Testis (tissue), 3 donors: ENCODE results near the gene SLC5A3. TPM values are rescaled to one million over a fixed set of nuclear protein-coding genes. Genes with fewer than 3 reads are reported as not detected.
A peak's percentile ranks its signal among the peaks of the same experiment; 100 is the strongest.

Experiments used
- DNase-seq: peaks from one replicate; pipeline ENCODE4 v3.0.0-alpha.2; 2019
- H3K27ac ChIP-seq, 2 donors: fragments of 200-600 bp; sonication (generic); one replicate each; pipeline ENCODE4 v1.5.1; 2019
- H3K27me3 ChIP-seq: fragments of 200-600 bp; sonication (generic); one replicate; pipeline ENCODE4 v1.5.1; 2019
- H3K36me3 ChIP-seq: fragments of 200-600 bp; sonication (generic); one replicate; pipeline ENCODE4 v1.5.1; 2017; ENCODE audit warnings: low read depth; ENCODE audit errors: missing control alignments
- H3K4me1 ChIP-seq: fragments of 200-600 bp; sonication (generic); one replicate; pipeline ENCODE4 v1.5.1; 2019
- H3K4me3 ChIP-seq, 2 donors: fragments of 200-600 bp; sonication (generic); one replicate each; pipeline ENCODE4 v1.5.1; 2017 to 2019
- H3K9me3 ChIP-seq: fragments of 200-600 bp; sonication (generic); one replicate; pipeline ENCODE4 v1.5.1; 2017
- POLR2A ChIP-seq: fragments of 450-650 bp; IDR thresholded peaks from one replicate; pipeline ENCODE4 v1.6.1; 2017; ENCODE audit warnings: antibody characterized with exemption, mild to moderate bottlenecking, moderate library complexity
- WGBS, 2 donors: methylation state at CpG; one replicate each; pipeline ENCODE4 v1.1.5; 2018; 5-methylcytosine and 5-hydroxymethylcytosine counted together
- intact Hi-C: fragments of 100-400 bp; cut with DNase I; formaldehyde crosslinking; loops from one replicate; pipeline ENCODE4 v1.15.1; 2023; ENCODE audit warnings: low total_unique reads
- polyA plus RNA-seq: library from polyadenylated mRNA; stranded (reverse); fragments of 350-450 nt; fragmentation: Illumina TruSeq; extraction: RNeasy Lipid Tissue Mini Kit (QIAGEN cat#74804); gene quantifications from one replicate; pipeline ENCODE4 v1.2.3, GENCODE V29; 2014; ENCODE audit warnings: low read depth, low replicate concordance; ENCODE audit not compliant: insufficient read depth
- total RNA-seq, 2 donors: library from RNA; depleted of rRNA; stranded (reverse); fragments of >200 nt; gene quantifications; one replicate each; pipeline ENCODE4 v1.2.3, GENCODE V29; 2016
- TF ChIP-seq, protein P1 (sequence below), 3 experiments: fragments of 450-650 bp in 2 of 3; fragments of 200-600 bp in 1 of 3; sonication (generic) in 1 of 3; IDR thresholded peaks; one replicate each; pipeline ENCODE4 v1.5.1; 2016 to 2019; ENCODE audit warnings: antibody characterized with exemption in 3 of 3, mild to moderate bottlenecking in 2 of 3, moderate library complexity in 1 of 3

The SLC5A3 gene
- total and polyA plus RNA-seq, 3 donors from 2014 or later, result 16.3 to 61.9 (median 59.5) TPM

- DNase-seq, result no peak
- WGBS, 2 donors, result 78 to 92% methylated on average over 5 of the region's 5 CpGs
- no peaks in the 10 kb centered on the region for H3K27me3 ChIP-seq
- intact Hi-C loops, result no loop called here
- H3K36me3 ChIP-seq, result no peaks in the 10 kb centered on the region
- no peaks in the 10 kb centered on the region for H3K4me1 ChIP-seq
- no peak overlapping the region for H3K27ac ChIP-seq
- TF ChIP-seq POLR2A, result no peak
- TF ChIP-seq, protein P1, sequence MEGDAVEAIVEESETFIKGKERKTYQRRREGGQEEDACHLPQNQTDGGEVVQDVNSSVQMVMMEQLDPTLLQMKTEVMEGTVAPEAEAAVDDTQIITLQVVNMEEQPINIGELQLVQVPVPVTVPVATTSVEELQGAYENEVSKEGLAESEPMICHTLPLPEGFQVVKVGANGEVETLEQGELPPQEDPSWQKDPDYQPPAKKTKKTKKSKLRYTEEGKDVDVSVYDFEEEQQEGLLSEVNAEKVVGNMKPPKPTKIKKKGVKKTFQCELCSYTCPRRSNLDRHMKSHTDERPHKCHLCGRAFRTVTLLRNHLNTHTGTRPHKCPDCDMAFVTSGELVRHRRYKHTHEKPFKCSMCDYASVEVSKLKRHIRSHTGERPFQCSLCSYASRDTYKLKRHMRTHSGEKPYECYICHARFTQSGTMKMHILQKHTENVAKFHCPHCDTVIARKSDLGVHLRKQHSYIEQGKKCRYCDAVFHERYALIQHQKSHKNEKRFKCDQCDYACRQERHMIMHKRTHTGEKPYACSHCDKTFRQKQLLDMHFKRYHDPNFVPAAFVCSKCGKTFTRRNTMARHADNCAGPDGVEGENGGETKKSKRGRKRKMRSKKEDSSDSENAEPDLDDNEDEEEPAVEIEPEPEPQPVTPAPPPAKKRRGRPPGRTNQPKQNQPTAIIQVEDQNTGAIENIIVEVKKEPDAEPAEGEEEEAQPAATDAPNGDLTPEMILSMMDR (IDR thresholded peaks at IDR 0.05), result no peak
- H3K9me3 ChIP-seq, result no peaks in the 10 kb centered on the region
- H3K4me3 ChIP-seq, result no peak overlapping the region
Observed at GRCh38 chr21:34086887-34087306, 13.5 kb downstream of the SLC5A3 start.

DNA sequence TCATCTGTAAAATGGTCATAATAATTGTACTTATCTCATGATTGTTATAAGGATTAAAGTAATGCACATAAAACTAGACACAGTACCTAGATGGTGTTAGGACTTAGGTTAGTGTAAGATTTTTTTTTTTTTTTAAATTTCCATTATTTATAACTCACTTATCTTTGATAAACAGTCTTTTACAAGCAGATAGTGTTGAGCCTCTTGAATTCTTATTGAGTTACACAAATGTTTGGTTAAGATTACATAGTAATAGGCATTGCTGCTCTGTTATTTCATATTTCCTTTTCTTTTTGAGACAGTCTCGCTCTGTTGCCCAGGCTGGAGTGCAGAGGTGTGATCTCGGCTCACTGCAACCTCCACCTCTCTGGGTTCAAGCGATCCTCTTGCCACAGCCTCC is 15.4 kb downstream of the SLC5A3 start:
- no peak for DNase-seq
- Histone ChIP-seq H3K4me3 (no peak overlapping the region), H3K27ac (no peak overlapping the region), H3K27me3 (no peaks in the 10 kb centered on the region), H3K36me3 (no peaks in the 10 kb centered on the region), H3K4me1 (peaks cover 4% of the 10 kb centered on the region), H3K9me3 (no peaks in the 10 kb centered on the region)
- no peak for TF ChIP-seq POLR2A
- TF ChIP-seq, protein P1 (IDR thresholded peaks at IDR 0.05), result no peak
- 94 to 98% methylated on average over 3 of the region's 3 CpGs for WGBS, 2 donors
- intact Hi-C loops, result no loop called here

DNA sequence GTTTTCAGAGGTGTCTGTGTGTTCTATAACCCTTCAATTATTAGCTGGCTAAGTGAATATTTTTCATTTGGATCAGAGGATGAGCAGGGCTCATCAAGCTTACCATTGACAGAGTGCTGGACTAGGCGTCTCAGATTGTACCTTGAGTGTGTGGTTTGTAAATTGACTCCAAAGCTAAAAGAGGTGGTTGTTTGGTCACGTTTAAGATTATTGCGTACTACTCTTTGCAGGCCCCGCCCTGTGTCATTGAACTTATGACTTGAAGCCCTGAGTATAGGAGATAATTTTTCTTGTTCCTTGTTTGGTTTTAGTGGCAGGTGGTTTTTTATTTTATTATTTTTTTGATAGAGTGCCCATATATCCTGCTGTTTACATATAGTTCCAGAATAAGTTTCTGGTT is 17.7 kb downstream of the SLC5A3 start:
- intact Hi-C loops, result no loop called here
- DNase-seq, result no peak
- WGBS, 2 donors, result 79 to 84% methylated on average over 3 of the region's 4 CpGs
- no peak overlapping the region for H3K4me3 ChIP-seq
- no peaks in the 10 kb centered on the region for H3K36me3 ChIP-seq
- peaks cover 4% of the 10 kb centered on the region for H3K4me1 ChIP-seq
- TF ChIP-seq, protein P1 (IDR thresholded peaks at IDR 0.05), result no peak
- TF ChIP-seq POLR2A, result no peak
- no peaks in the 10 kb centered on the region for H3K27me3 ChIP-seq
- no peak overlapping the region for H3K27ac ChIP-seq
- H3K9me3 ChIP-seq, result no peaks in the 10 kb centered on the region

DNA sequence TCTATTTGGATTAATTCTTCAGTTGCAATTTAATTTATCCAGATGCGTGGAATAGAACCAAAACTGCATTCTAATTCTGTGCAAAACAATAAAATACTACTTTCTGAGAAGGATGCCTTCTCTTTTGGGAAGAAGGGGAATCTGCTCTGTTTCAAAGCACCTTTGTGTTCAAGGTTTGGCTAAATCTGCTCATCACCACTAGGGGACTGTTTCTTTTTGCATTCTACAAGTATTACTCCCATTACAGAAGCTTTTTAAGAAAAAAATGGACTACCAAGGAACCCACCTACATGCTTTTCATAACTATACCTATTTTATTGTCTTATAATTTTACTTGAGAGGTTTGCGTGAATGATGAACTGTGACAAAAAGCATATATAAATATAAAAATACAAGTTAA is 18.2 kb downstream of the SLC5A3 start:
- intact Hi-C loops, result no loop called here
- DNase-seq, result no peak
- 89 to 92% methylated on average over 2 of the region's 2 CpGs for WGBS, 2 donors
- TF ChIP-seq, protein P1 (IDR thresholded peaks at IDR 0.05), result peak in 1 of 3 experiments; percentile 17
- TF ChIP-seq POLR2A, result no peak
- Histone ChIP-seq H3K9me3 (no peaks in the 10 kb centered on the region), H3K4me3 (no peak overlapping the region), H3K27me3 (no peaks in the 10 kb centered on the region), H3K4me1 (peaks cover 4% of the 10 kb centered on the region), H3K27ac (no peak overlapping the region), H3K36me3 (no peaks in the 10 kb centered on the region)

GRCh38 chr21:34092262-34092921 is 19.0 kb downstream of the SLC5A3 start:
- H3K27ac ChIP-seq, result no peak overlapping the region
- WGBS, 2 donors, result 51 to 56% methylated on average over 6 of the region's 6 CpGs
- no peaks in the 10 kb centered on the region for H3K27me3 ChIP-seq
- intact Hi-C loops, result no loop called here
- no peaks in the 10 kb centered on the region for H3K36me3 ChIP-seq
- no peak for DNase-seq
- TF ChIP-seq POLR2A, result no peak
- no peaks in the 10 kb centered on the region for H3K9me3 ChIP-seq
- peaks cover 4% of the 10 kb centered on the region for H3K4me1 ChIP-seq
- H3K4me3 ChIP-seq, result no peak overlapping the region
